GM13976 (cell line): ENCODE data around the gene NME4.

Experiments
- DNase-seq: peaks from one replicate; pipeline ENCODE4 v3.0.0; 2012; ENCODE audit warnings: low spot score
- in situ Hi-C: fragments of 300-500 bp; cut with MboI; formaldehyde crosslinking; loops from one replicate; pipeline ENCODE4 v1.12.0; 2022; ENCODE audit warnings: low sequenced_read_pairs, mixed read lengths, inconsistent platforms; ENCODE audit not compliant: unreplicated experiment
- TF ChIP-seq, protein P1 (sequence below): IDR thresholded peaks from 2 replicates; pipeline ENCODE4 v1.5.1; 2012; ENCODE audit warnings: borderline replicate concordance, mild to moderate bottlenecking; ENCODE audit not compliant: insufficient read depth; ENCODE audit errors: extremely low read depth, missing control alignments, control extremely low read depth

The NME4 gene

GRCh38 chr16:378821-379182 is 18.2 kb upstream of the NME4 start:
- in situ Hi-C loops: no loop called here
- TF ChIP-seq, protein P1, sequence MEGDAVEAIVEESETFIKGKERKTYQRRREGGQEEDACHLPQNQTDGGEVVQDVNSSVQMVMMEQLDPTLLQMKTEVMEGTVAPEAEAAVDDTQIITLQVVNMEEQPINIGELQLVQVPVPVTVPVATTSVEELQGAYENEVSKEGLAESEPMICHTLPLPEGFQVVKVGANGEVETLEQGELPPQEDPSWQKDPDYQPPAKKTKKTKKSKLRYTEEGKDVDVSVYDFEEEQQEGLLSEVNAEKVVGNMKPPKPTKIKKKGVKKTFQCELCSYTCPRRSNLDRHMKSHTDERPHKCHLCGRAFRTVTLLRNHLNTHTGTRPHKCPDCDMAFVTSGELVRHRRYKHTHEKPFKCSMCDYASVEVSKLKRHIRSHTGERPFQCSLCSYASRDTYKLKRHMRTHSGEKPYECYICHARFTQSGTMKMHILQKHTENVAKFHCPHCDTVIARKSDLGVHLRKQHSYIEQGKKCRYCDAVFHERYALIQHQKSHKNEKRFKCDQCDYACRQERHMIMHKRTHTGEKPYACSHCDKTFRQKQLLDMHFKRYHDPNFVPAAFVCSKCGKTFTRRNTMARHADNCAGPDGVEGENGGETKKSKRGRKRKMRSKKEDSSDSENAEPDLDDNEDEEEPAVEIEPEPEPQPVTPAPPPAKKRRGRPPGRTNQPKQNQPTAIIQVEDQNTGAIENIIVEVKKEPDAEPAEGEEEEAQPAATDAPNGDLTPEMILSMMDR: no peak
- DNase-seq: no peak

DNA sequence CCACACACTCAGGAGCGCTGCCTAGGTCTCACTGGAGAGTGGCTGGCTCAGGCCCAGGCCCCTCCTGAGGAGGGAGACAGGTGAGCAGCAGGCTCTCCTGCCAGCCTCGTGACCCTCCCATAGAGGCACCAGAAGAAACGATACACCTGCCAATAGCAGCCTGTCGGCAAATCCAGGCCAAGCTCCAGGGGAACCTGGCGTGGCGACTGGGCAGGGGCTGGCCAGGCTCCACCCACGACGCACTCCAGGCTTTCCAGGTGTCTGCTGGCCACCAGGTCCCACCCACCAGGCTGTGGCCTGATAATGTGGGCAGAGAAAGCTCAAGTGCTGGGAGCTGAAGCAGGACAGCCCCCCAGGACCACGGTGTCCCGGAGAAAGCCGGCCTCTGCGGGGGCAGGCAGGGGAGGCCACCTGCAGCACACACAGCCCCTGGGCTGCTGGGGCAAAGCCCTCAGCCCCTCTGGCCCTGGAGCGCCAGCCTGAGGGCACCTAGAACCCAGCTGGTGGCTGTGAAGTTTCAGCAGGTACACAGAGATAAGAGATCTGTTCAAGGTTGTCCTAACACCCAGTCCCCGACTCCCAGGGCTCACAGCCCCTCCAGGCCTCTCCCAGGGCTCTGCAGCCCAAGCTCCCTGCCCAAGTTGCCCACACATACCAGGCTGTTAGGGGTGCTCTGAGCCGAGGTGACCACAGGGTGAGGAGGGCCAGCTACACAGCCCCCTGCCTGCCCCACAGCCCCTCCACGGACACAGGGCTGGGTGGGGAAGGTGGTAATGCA is 17.6 kb upstream of the NME4 start:
- DNase-seq: no peak
- TF ChIP-seq, protein P1: no peak
- in situ Hi-C loops: no loop called here

DNA sequence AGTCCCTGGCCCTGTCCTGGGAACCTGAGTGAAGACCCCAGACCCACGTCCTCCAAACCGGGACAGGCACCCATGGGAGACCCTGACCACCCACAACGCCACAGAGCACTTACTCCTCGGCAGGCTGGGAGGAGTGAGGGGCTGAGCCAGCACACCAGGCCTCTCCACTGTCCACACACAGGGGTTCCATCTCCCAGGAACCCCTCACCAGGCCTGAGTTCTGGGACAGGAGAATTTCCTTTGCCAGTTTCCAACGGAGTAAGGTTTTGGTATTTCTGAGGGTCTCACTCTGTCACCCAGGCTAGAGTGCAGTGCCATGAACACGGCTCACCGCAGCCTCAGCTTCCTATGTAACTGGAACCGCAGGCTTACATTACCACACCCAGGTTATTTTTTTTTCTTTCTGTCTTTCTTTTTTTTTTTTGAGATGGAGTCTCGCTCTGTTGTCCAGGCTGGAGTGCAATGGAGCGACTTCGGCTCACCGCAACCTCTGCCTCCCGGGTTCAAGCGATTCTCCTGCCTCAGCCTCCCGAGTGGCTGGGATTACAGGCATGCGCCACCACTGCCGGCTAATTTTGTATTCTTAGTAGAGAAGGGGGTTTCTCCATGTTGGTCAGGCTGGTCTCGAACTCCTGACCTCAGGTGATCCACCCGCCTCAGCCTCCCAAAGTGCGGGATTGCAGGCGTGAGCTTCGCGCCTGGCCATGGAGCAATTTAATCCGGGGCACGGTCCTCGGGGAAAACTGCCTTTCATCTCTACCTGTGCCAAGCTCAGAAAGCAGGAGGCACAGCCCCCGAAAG is 16.8 kb upstream of the NME4 start:
- DNase-seq: no peak
- TF ChIP-seq, protein P1: no peak
- in situ Hi-C loops: no loop called here

GRCh38 chr16:380762-381011 is 16.3 kb upstream of the NME4 start:
- in situ Hi-C loops: no loop called here
- TF ChIP-seq, protein P1: no peak
- no peak for DNase-seq

DNA sequence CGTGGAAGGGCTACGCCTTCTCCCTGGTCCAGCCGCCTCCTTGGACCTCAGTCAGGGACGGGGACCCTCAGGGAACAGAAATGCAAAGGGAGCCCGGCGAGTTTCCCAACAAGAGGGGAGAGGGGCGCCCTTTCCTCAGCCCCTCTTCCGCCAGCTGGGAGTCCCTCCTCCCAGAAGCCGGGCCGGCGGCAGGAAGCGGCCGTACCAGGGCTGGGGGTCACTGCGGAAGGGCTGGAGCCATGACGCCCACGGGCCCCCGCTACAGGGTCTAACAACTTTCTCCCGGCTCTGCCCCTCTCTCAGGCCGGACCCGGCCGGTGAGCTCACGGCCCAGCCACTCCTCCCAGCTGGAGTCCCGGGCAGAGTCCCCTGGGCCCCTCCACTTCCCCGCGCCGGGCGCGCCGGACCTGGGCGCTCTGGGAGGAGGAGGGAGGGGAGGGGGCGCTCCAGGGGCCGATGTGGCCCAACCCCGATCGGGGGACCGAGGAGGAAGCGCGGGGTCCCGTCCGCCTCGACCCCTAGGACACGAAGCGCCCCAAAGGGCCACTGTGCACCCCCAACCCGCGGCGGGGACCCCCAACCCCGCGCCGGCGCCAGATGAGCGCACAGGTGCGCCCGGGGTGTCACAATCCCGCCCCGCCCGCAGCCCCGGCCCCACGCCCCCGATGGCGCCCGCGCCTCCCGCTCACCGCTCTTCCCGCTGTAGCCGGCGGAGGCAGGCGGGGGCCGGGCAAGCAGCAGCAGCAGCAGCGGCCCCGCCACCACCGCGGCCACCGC is 15.8 kb upstream of the NME4 start:
- in situ Hi-C loops: no loop called here
- TF ChIP-seq, protein P1: no peak
- DNase-seq: peak; percentile 54
